SKM-1 treated with dmso at 0.1 percent for 144 hours (cell line): ENCODE measurements around the gene NCKAP1.

Experiments used
- DNase-seq: peaks from one replicate; lab custom pipeline; 2025; ENCODE audit not compliant: unreplicated experiment; lab: John Stamatoyannopoulos, UW

The NCKAP1 gene

DNA sequence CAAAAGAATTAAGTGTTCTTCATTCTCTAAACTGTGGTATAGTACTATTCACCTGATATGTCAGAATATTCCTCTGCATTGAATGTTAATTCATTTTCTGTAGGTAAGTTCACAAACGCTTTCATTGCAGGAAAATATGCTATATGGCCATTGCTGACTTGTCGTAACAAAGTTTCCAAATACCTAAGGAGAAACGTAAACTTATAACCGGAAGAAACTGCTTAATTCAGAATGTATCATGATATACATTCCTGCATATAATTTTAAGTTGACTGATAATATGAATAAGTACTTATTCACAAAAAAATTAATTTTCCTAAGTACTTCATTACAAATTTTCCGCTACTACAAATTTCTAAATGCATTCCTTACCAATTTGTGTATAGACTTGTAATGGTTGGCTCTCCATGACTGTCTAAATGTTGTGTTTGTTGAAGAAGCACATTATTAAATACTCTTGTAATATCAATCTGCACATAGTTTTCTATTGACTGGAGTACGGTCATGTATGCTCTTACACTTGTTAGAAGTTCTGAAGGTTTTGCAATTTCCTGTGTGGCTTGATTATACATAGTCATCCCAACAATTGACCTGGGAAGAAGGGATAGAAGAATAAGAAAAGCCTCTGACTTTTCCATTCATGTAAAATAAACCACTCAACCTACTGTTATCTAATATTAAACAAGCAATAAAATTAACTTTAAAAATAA, 85.4 kb downstream of the NCKAP1 start:
- DNase-seq = no peak

DNA sequence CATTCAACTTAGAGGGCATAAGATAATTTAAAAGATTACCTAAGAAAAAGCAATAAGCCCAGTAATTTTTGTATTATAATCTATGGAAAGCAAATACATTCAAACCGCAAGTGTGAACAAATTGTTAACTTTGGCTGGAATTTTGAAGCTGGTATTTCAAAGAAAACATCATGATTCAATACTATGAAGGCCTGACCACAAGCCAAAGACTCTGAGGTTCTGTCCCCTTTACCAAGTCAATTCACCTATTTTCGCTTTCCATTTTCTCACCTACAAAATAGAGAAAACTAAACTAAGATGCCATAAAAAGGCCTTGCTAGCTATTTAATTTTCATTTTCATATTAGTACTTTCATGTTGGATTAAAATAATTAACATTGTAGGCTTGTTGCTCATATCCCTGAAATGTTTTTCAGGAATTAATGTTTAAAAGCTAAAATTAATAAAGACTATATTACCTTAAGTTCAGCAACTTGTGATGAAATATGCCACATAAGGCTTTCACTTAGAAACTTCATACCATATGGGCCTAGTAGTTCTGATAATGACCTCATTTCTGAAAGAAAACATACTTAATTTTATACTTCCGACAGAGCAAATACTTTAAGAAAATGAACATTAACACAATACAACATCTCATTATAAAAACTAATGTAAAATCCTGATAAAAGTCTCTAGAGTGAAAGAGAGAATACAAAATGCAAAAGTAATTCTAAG, 86.2 kb downstream of the NCKAP1 start:
- DNase-seq = no peak

DNA sequence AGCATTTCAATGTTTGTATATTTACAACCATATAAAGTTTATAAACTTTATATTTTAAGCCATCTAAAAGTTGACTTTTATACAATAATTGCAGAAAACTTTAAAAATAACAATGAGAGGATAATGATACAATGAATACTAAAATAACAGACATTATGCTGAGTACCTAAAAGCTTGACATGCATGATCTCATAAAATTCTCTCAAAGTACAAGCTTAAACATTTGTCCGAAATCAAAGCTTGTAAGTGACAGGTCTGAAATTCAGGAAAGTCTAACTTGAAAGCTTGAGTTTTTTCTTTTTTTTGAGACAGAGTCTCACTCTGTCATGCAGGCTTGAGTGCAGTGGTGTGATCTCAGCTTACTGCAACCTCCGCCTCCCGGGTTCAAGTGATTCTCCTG, 87.7 kb downstream of the NCKAP1 start:
- no peak for DNase-seq

DNA sequence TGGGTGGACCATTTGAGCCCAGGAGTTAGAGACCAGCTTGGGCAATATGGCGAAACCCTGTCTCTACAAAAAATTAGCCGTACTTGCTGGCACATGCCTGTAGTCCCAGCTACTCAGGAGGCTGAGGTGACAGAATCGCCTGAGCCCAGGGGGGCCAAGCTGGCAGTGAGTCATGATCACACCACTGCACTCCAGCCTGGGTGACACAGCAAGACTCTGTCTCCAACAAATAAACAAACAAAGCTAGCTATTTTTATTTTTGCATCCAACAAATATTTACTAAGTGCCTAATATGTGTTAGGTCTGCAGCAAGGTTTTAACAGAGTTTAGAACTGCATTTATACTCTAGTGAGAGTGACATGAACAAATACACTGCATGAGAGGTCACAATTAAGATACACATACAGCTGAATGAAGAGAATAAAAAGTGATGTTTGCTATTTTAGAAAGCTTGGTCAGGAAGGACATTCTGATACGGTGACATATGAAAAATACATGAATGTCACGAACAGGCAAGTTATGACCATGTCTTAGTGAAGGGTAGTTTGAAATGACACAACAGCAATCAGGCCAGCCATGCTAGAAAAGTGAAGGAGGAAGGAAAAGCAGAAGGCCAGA, 88.6 kb downstream of the NCKAP1 start:
- no peak for DNase-seq

DNA sequence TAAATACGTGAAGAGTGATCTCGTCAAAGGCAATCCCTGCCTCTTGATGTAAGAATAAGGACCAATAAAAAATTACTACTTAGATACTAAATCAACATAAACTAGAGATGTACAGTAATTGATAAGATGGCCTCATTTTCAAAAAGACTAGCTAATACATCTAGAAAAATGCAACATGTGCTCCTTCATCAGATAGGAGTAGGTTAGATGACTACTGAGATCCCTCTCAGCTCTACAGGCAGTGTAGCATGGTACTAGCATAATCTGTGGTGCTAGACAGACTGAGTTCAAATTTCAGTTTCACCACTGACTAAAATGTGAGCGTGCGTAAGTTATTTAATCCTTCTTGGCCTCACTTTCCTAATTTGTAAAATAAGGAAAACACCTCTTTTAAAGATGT, 89.2 kb downstream of the NCKAP1 start:
- no peak for DNase-seq

DNA sequence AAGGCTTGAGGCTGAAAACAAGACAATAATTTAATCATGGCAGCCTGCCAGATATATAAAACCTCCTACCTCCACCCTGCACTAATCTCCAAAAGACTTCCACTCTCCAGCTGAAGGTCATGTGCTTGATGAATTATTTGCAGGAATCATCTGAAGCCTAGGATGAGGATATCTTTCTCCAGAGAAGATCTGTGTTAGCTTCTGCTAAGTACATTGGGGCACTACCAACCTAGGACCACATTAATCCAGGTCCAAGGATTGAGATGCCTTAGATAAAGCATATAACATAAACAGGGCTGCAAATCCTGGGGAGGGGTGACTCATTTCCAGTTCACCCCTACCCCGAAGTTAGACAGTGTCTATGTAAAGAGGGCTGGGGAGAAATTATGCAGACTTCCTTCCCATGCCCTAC, 91.3 kb downstream of the NCKAP1 start:
- no peak for DNase-seq

DNA sequence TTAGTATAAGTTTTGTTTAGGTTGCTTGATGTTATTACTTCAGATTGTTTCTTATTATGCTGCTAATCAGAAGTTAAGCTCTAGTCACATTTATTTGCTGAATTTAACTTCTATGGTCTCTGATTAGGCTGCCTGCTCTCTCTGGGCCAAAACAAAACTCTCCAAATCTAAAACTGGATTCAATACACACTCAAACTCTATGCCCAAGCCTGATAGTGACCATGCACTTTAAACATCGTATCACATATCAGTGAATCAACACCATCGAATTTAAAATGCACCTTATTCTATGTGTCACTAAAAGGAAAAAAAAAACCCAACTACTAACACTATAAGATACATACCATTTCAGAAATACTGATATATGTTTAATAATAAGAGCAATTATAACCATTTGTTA, 94.9 kb downstream of the NCKAP1 start:
- DNase-seq = no peak

DNA sequence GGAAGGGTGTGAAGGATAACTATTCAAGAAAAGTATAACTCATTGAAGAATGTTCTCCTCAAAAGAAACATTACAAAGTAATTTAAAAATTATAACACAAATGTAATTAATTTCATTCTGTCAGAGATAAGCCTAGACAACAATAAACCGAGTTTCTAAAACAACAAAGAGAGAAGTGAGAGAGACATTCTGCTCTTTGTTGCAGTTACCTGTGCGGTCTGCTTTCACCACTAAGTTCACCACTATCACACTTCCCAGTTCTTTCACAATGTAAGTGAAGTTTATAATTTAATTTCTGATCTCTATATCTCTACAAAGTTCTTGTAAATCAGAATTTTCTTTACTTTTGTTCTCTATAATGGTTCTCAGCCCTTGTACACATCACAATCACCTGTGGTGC, 95.5 kb downstream of the NCKAP1 start:
- DNase-seq = no peak

DNA sequence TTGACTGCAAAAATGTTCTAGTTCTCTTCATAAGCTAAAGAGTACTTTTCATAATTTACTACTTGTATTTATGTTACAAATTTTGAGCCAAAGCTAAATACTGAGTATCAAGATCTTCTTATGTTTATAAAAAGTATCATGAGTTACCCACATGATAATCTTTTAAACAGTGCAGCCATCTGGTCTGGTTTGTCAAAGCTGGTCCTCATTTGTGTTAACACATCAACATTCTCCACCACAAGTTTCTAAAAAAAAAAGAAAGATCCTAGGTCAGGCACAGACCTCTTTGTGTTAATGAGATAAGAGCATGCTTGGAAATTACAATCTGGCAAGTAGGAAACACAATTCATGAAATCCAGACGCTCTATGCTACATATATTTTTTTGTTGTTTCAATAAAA, 96.3 kb downstream of the NCKAP1 start:
- DNase-seq = no peak

DNA sequence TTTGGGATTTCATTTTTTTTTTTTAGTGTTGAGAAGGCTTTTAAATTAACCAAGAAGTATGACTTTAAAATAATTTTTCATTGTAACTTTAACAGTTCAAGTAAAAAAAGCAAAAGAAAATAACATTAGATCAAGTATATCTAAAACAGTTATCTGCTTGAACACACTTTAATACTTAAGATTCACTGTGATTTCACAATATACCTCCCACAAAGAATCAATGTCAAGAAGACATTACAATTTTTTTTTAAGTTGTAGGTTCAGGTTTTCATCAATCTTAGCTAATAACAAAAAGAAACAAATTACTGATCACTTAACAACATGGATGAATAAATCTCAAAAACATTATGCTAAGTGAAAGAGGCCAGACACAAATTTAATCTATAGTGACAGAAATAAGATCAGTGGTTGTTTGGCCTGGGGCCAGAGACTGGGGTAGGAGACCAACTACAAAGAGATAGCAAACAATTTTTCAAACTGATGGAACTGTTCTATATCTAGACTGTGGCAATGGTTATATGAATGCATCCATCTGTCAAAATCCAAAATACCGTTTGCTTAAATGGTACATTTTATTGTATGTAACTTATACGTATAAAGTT, 97.0 kb downstream of the NCKAP1 start:
- no peak for DNase-seq

DNA sequence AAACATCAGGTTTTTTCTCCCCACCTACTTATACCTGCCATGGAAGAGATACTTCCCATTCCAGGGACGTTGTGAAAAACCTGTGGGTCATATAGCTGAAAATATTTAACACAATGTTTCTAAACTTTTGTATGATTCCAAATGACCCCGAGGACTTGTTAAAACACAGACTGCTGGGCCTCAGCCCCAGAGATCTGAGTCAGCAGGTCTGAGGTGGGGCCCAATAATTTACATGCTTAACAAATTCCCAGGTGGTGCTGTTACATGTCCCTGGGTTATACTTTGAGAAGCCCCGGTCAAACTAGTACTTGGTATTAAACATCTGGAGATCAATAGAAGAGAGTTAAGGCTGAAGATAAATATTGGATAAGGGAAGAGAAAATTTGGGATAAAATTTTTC, 100.4 kb downstream of the NCKAP1 start:
- DNase-seq = no peak

DNA sequence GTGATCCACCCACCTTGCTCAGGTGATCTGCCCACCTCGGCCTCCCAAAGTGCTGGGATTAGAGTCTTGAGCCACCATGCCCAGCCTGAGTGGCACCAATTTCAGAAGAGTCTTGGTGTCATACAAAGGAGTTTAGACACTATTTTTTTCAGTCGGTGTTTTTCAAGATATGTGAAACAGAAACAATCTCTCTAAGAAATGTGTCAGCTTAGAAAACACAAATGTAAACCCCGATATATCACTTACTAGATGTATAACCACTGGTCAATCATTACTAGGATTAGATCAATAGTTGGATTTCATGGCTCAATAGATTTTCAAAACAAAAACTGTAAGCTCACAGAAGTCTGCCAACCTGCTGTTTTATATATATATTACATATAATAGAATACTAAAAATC, 104.6 kb downstream of the NCKAP1 start:
- no peak for DNase-seq

DNA sequence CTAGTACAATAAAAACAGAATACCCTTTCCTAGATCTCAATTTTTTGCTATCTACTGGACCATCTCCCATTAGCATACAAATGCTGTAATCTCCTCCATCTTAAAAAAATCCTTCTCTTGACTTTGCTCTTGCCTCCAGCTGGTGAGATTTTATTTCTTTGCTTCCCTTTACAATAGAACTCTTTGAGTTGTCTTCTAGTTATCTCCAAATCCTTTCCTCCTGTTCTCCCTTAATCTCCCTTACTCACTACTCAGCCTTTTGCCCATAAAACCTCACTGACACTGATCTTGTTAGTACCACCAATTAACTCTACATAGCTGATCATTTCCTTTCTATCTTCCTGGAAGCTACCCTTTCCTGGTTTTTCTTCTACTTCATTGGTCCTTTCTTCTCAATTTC, 108.3 kb downstream of the NCKAP1 start:
- no peak for DNase-seq

DNA sequence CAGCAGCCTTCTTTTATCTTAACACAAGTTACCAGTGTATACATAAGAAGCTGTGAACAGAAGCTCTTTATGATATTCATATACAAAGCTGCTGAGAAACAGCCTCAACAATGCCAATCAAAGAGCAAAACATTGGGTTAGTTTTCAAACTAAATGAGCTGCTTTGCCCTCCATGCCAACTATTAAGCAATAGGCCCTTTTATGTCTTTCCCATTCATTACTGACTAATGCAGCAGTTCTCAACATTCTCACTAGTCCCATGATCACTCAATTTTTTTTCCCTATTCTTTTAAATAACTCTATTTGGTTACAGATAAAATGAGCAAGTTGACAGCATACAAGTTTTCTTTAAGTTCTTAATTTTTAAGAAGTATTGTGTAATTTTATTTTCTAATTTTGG, 114.0 kb downstream of the NCKAP1 start:
- DNase-seq = no peak

DNA sequence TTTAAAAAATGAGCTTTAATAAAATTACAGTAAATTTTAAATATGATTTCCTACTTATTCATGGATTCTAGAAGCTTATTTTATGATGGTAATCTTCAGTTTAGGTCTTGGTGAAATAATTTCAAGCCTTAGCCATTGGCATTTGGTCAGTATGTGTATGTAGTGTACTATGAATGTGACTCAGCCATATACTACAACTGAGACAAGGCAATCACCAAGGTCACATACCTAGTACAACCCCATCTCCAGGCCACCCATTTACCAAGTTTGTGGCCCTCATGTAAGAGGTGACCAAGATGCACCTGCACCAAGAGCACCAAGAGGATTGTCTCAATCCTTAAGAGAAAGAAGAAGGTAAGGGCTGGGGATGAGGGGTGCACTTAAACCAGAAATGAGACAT, 117.0 kb downstream of the NCKAP1 start:
- no peak for DNase-seq

DNA sequence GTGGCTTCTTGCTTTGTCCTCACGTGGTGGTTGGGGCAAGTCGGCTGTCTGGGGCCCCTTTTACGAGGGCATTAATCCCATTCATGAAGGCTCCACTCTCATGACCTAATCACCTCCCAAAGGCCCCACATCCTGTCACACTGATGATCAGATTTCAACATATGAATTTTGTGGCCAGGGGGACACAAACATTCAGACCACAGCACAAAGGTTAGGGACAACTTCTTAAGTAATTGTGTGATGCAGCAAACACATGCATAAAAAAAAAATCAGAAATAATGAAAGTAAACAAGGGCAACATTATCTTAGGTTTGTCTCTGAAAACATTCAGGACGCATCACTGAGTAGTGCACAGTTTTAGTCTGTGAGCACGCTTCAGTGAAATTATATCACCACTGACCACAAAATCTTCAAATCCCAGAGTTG, 117.6 kb downstream of the NCKAP1 start:
- DNase-seq = no peak

DNA sequence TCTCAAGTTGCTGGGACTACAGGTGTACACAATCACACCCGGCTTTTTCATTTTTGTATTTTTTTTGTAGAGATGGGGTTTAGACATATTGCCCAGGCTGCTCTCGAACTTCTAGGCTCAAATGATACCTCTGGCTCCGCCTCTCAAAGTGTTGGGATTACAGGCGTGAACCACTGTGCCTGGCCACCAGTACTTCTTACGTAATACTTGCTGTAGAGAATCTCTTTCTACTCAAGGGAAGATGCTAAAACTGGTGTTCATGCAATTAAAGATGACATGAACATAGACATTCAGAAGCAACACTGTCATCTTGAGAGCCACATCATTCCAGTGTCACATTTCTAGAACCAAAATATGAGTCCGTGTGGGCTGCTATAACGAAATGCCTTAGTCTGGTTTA, 118.2 kb downstream of the NCKAP1 start:
- DNase-seq = no peak

DNA sequence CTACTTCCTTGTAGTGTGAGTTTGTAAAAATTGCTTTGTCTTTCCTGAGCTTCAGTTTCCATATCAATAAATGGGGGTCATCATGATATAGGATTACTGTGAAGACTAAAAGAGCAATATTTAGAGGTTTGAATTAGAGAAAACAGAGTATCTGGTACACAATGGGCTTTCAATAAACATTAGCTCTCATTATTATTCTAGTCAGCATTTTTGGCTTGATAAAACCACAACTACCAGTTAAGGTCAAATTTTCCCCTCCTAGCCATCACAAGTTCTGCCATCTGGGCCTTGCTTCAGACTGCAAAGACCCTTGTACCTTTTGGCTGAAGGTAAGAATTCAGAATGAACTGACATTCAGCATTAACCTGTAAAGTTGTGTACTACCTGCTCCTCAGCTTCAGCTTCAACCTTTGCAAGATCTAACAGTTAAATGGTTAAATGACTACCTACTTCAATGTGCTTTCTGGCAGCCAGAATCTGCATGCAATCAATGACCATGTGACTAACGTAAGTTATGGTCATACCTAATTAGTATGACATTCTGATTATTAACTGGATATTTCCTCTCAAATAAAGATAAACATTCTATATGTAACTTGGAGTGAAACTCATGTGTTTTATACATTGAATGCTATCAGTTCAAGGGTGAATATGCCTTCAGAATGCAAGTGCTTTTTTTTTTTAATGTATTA, 119.2 kb downstream of the NCKAP1 start:
- DNase-seq = no peak

DNA sequence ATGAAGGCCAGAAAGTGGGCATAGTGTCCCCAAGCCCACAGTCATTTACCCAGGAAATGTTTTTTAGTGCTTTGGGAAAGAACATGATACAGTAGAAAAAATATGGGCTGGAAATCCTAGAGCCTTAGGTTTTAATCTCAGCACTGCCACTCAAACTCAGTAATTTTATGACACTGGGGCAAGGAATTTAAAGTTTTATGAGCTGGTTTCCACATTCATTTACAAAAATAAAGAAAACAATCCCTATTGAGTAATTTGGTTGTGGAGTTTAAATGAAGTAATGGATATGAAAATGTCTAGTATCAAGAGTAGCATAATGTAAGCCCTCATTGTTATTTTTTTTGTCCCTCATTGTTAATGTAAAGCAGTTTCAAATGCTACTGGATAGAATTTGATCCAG, 120.3 kb downstream of the NCKAP1 start:
- DNase-seq = no peak

DNA sequence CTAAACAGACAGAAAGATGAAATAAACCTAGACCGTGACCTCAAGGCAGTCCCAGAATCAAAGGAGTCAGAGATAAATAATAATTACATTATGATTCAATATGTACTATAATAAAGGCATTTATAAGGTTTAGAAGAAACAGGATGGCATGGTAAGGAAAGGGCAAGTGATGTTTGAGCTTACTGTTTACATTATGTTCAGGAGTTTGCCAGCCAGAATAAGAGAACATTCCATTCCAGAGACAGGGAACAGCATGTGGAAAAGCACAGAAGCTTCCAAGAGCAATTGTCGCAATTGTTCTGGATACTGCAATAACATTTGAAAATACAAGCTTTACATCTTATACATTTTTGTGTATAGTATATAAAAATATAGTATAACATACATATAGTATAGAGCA, 121.8 kb downstream of the NCKAP1 start:
- DNase-seq = no peak
